ENCODE measurements around the gene EIF4EBP2. TPM values are rescaled to one million over a fixed set of nuclear protein-coding genes. Genes with fewer than 3 reads are reported as not detected.

EIF4EBP2 gene
- total RNA-seq, 1 experiment from 2014 or later = 93.2 TPM

DNA sequence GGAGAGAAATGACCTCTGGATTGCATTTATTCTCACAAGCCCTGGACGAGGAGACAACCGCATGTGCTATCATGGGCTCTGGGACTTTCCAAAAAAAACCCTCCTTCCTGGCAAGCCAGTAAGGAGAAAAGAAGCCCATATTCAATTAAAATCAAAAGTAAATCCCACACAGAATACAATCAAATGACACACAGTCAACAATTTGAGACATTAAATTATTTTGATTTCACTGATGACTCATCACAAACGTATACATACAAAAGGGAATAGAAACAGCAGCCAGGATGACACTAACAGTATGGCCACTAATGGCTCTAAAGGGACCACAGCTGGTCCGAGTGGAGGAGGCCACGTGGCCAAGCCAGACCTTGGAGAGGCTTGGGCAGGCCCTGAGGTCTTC, 46.4 kb upstream of the EIF4EBP2 start:
- H2BK12ac ChIP-seq (ENCODE audit: insufficient read length, low read depth, low read length) = no peak overlapping the region
- H3K4me1 Mint-ChIP-seq = peaks cover 3 to 13% of the 10 kb centered on the region in 2 experiments; a peak in 3 of 4 replicates
- H3K79me2 ChIP-seq (ENCODE audit: insufficient read depth, low read length) = no peaks in the 10 kb centered on the region
- no peak overlapping the region for H3K27ac Mint-ChIP-seq
- no peaks in the 10 kb centered on the region for H3K4me1 ChIP-seq (ENCODE audit: insufficient read depth, low read length)
- no peak overlapping the region for H3K23ac ChIP-seq (ENCODE audit: insufficient read length, low read depth, low read length)
- no peak overlapping the region for H4K8ac ChIP-seq (replicated peaks; ENCODE audit: insufficient read length, low read depth, low read length)
- no peak overlapping the region for H3K56ac ChIP-seq (ENCODE audit: insufficient read length, low read depth, low read length)
- H3K14ac ChIP-seq (ENCODE audit: insufficient read depth, low read length) = no peak overlapping the region
- TF ChIP-seq, protein P1, sequence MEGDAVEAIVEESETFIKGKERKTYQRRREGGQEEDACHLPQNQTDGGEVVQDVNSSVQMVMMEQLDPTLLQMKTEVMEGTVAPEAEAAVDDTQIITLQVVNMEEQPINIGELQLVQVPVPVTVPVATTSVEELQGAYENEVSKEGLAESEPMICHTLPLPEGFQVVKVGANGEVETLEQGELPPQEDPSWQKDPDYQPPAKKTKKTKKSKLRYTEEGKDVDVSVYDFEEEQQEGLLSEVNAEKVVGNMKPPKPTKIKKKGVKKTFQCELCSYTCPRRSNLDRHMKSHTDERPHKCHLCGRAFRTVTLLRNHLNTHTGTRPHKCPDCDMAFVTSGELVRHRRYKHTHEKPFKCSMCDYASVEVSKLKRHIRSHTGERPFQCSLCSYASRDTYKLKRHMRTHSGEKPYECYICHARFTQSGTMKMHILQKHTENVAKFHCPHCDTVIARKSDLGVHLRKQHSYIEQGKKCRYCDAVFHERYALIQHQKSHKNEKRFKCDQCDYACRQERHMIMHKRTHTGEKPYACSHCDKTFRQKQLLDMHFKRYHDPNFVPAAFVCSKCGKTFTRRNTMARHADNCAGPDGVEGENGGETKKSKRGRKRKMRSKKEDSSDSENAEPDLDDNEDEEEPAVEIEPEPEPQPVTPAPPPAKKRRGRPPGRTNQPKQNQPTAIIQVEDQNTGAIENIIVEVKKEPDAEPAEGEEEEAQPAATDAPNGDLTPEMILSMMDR (conservative IDR thresholded peaks at IDR 0.05) = no peak
- H3K36me3 Mint-ChIP-seq (ENCODE audit: insufficient read depth in 1 of 3, low read depth in 3 of 3) = peaks cover 0 to 1% (median 0%) of the 10 kb centered on the region in 3 experiments; a peak in 2 of 7 replicates
- no peak overlapping the region for H2AK5ac ChIP-seq (ENCODE audit: insufficient read length, low read length)
- no peak overlapping the region for H3K4me2 ChIP-seq (ENCODE audit: insufficient read depth, insufficient read length, low read length)
- H2AFZ ChIP-seq (ENCODE audit: low read length) = no peak overlapping the region
- H2BK5ac ChIP-seq (ENCODE audit: insufficient read length, low read length) = no peak overlapping the region
- WGBS (ENCODE audit: extremely low coverage, insufficient read length, low lambda C conversion rate) = no CpG with 5 or more reads among the region's 5 CpGs
- no peaks in the 10 kb centered on the region for H3K79me1 ChIP-seq (ENCODE audit: insufficient read depth, low read depth, low read length, poor library complexity, severe bottlenecking)
- H3K23me2 ChIP-seq (ENCODE audit: insufficient read length, low read depth, low read length, poor library complexity, severe bottlenecking) = no peaks in the 10 kb centered on the region
- no peak overlapping the region for H3K4me3 Mint-ChIP-seq
- no peak overlapping the region for H3T11ph ChIP-seq (ENCODE audit: low read length)
- no peak overlapping the region for H4K5ac ChIP-seq (ENCODE audit: insufficient read length, low read depth, low read length)
- no peak overlapping the region for H3K18ac ChIP-seq (ENCODE audit: insufficient read length, low read depth, low read length)
- no peak overlapping the region for H3K4ac ChIP-seq (ENCODE audit: low read depth, low read length)
- H3K9me3 Mint-ChIP-seq = no peaks in the 10 kb centered on the region
- DNase-seq = no peak
- no peak overlapping the region for H2BK15ac ChIP-seq (ENCODE audit: low read depth, low read length)
- no peak overlapping the region for H4K91ac ChIP-seq (ENCODE audit: insufficient read length, low read depth, low read length)
- H4K20me1 ChIP-seq (ENCODE audit: control insufficient read depth, insufficient read depth, insufficient read length) = no peaks in the 10 kb centered on the region
- no peaks in the 10 kb centered on the region; the same call in 1 of the 2 replicates for H3K27me3 Mint-ChIP-seq (ENCODE audit: low read depth)
- H3K27me3 ChIP-seq (ENCODE audit: insufficient read depth, low read length) = no peaks in the 10 kb centered on the region
- no peak overlapping the region for H2BK20ac ChIP-seq (ENCODE audit: low read depth, low read length, poor library complexity, severe bottlenecking)
- no peaks in the 10 kb centered on the region for H3K9me3 ChIP-seq (ENCODE audit: control insufficient read depth, low read depth, low read length)
- H3K27ac ChIP-seq (ENCODE audit: insufficient read length, low read depth, low read length) = no peak overlapping the region
- no peak overlapping the region for H3K9ac ChIP-seq (ENCODE audit: extremely low read depth, insufficient read length, low read length)
- H2BK120ac ChIP-seq (ENCODE audit: low read depth, low read length, poor library complexity, severe bottlenecking) = no peak overlapping the region

Measured in H9 (cell line).